HCT116 (cell line): Measurements from ENCODE around the gene IL1R2.

Experiments used
- CTCF ChIP-seq, 3 experiments: fragments of 200-600 bp in 1 of 3; sonication (generic) in 1 of 3; IDR thresholded peaks in 2 of 3; conservative IDR thresholded peaks in 1 of 3; 2 replicates each; pipeline ENCODE4 v1.5.1; 2012 to 2017; ENCODE audit warnings: low read depth in 2 of 3, low read length in 2 of 3, antibody characterized with exemption in 1 of 3, borderline replicate concordance in 1 of 3, control low read depth in 1 of 3, mild to moderate bottlenecking in 1 of 3, mixed read lengths in 1 of 3, mixed run types in 1 of 3, moderate library complexity in 1 of 3; ENCODE audit not compliant: insufficient read depth in 1 of 3
- EZH2phosphoT487 ChIP-seq: fragments of 200-600 bp; IDR thresholded peaks from 2 replicates; pipeline ENCODE4 v1.6.1; 2018; ENCODE audit warnings: antibody characterized with exemption, borderline replicate concordance

GRCh38 chr2:102050854-102051391 is 59.2 kb downstream of the IL1R2 start:
- TF ChIP-seq CTCF (IDR thresholded peaks at IDR 0.05 in 2 of 3, conservative IDR thresholded peaks at IDR 0.05 in 1 of 3; ENCODE audit: borderline replicate concordance in 1 of 3, insufficient read depth in 1 of 3, low read depth in 2 of 3, low read length in 2 of 3), result no peak
- TF ChIP-seq EZH2phosphoT487, result no peak
